Hematopoietic multipotent progenitor cell treated with erythropoietin and hydrocortisone succinate and interleukin-3 and kit ligand, for 4 days (in vitro differentiated cells): ENCODE data around the gene COL2A1.
A peak's percentile ranks its signal among the peaks of the same experiment; 100 is the strongest.
"Not testable (repeated sequence)": the region's sequence is repeated elsewhere in the genome, so short reads cannot be mapped to it uniquely, and the experiment has no call there.

ENCODE experiments used
- DNase-seq: peaks from one replicate; pipeline ENCODE4 v3.0.0-alpha.2; 2015

The COL2A1 gene

GRCh38 chr12:47972895-47973294, 31.4 kb downstream of the COL2A1 start:
- no peak for DNase-seq

DNA sequence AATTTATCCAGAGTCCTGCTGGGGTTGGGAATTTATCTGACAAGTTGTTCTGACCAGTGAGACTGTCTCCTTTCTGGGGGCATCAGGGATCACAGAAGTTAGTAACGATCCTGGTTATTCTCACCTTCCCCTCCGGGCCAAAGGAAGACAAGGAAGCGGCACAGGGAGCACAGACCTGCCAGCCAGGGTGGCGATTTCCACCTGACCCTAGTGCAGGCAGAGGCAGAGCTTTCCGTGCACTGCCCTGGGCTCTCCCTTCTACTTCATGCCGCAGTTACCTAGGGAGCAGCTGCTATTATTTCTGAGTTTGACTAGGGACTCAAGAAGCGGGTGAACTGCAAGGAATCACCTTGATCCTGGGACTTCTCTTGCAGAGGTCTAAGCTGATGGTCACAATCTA, 33.4 kb downstream of the COL2A1 start:
- DNase-seq, result no peak

DNA sequence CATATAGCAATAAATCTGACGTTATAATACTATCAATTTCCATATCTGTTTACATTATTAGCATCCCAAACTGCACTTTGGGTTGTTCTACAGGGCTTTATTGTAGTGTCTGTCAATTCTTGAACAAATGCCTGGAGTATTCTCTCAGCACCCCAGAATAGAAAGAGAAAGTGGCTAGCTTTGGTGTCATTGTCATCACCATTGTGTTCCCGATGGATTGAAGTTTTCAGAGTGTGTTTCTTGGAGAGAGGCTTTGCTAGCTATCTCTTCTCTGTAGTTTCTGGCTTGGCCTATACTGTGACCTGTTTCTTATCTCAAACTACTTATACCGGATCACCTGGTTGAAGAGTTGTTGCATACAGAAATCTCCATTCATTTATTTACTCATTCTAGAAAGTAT, 34.4 kb downstream of the COL2A1 start:
- no peak for DNase-seq

GRCh38 chr12:47967461-47968321, 36.6 kb downstream of the COL2A1 start:
- DNase-seq, result no peak

- DNase-seq, result no peak
These were observed 38.7 kb downstream of the COL2A1 start for GRCh38 chr12:47965581-47965980.

DNA sequence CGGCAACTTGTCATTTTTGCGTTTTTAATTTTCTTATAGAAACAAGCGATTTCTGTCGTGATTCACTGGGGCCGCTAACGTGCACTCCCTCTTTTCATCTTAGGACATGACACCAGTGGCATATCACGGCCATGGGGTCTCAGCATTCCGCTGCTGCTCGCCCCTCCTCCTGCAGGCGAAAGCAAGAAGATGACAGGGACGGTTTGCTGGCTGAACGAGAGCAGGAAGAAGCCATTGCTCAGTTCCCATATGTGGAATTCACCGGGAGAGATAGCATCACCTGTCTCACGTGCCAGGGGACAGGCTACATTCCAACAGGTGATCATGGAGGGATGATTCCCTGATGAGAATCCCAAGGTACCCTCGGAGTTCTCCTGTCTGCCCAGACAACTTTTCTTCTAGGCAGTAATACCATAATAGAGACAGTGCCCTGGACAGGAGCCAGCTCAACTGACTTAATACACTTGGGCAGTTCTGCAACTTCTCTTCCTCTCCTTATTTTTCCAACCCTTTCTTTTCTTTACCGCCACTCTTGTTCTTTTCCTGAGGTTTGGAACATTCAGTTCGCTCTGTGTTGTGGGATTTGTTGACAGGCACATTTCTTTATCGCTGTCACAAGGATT, 40.1 kb downstream of the COL2A1 start:
- peak; percentile 32 for DNase-seq

- peak; percentile 96 for DNase-seq
These were observed 40.8 kb downstream of the COL2A1 start, which contains the start of gene TMEM106C for GRCh38 chr12:47963340-47964040. TSS of gene TMEM106C (plus strand) at chr12:47963596. CDS start at chr12:47964237, 641 bp downstream.

GRCh38 chr12:47962198-47962597, 42.1 kb downstream of the COL2A1 start:
- no peak for DNase-seq

GRCh38 chr12:47957671-47958070, 46.6 kb downstream of the COL2A1 start:
- DNase-seq, result not testable (repeated sequence)

DNA sequence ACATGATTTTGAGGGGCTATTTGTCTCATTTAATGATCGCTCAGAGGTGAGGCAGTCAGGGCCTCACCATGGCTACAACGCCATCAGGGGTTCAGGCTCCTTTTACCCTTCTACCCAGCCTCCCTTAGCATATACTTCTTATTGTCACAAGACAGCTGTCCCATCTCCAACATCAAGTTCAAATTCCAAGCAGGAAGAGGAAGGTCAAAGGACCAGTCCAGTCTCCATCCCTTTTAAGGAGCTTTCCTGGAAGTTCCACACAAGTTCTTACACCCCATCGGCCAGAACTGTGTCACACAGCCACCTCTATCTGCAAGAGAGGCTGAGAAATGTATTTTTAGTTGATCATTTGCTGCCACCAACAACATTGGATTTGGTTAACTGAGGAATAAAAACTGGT, 49.2 kb downstream of the COL2A1 start:
- DNase-seq, result no peak

- DNase-seq, result no peak
These were observed 49.7 kb downstream of the COL2A1 start for GRCh38 chr12:47954467-47955045.

GRCh38 chr12:47954058-47954457, 50.2 kb downstream of the COL2A1 start:
- no peak for DNase-seq

GRCh38 chr12:47950856-47951468, 53.3 kb downstream of the COL2A1 start:
- DNase-seq, result no peak

DNA sequence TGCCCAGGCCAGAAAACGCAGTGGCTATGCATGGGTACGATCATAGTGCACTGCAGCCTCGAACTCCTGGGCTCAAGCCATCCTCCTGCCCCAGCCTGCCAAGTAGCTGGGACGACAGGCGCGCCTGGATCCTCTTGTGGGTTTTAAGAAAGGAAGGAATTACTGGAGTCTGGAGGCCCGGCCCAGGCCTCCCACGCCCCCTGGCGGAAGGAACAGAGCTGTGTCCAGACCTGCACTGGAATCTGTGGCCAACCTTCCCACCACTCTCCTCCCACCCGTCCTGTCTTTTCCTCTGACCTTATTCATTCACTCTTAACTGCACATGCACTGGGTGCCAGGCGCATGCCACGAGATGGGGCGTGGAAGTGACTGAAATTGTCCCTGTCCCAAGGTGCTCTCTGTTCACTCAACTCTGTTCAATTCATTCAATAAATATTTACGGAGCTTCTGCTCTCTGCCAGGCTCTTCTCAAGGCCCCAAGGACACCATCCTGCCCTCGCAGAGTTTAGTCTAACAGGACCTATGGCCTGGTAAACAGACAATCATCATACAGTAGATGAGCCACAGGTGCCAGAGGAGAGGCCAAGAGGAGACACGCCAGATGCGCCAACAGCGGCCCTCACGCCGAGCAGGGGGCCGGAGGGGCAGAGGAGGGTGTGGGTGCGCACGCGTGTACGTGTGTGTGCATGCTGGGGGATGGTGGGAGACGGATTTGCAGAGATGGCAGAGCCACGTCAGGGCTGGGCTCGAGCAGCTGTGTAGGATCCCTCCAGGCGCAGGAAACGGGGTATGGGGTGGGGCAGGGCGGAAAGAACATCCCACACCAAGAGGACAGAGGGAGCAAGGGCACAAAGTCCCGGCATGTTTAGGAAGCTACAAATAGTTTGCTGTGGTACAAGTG, 54.6 kb downstream of the COL2A1 start:
- DNase-seq, result peak; percentile 76

DNA sequence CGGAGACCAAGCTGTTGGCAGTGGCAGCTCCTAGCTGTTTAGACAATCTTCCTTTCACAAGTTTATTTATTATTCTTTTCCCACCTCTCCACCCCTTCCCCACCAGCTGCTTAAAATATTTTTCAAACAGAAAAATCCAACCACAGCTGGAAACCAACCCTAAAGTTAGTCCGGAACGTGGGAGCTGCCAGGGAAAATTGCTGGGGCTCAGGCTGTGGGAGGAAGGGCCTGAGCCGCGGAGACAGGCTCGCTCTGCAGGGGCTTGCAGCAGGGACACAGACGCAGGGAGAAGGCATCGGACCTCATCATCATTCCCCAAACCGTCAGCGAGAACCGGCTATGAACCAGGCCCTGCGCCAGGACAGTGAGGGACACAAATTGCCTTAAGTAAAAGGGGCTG, 56.9 kb downstream of the COL2A1 start:
- no peak for DNase-seq

- peak; percentile 61 for DNase-seq
These were observed 57.6 kb downstream of the COL2A1 start for GRCh38 chr12:47946413-47947323.

DNA sequence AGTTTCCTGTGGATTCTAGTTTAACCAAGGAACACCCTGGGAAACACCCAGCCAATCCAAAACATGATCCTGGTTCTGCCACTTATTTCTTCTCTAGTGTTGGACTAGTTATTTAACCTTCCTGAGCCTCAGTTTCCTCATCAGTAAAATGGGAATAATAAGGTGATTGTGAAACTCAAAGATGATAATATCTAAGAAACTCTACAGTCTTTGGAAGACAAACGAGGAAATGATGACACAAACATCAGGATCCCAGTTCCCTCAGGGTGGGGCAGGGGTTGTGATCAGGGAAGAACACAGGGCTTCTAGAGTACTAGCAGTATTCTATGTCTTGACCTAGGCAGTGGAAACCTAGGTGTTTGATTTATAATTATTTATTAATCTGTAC, 58.9 kb downstream of the COL2A1 start:
- no peak for DNase-seq

- DNase-seq, result no peak
These were observed 59.5 kb downstream of the COL2A1 start for GRCh38 chr12:47944685-47945340.

DNA sequence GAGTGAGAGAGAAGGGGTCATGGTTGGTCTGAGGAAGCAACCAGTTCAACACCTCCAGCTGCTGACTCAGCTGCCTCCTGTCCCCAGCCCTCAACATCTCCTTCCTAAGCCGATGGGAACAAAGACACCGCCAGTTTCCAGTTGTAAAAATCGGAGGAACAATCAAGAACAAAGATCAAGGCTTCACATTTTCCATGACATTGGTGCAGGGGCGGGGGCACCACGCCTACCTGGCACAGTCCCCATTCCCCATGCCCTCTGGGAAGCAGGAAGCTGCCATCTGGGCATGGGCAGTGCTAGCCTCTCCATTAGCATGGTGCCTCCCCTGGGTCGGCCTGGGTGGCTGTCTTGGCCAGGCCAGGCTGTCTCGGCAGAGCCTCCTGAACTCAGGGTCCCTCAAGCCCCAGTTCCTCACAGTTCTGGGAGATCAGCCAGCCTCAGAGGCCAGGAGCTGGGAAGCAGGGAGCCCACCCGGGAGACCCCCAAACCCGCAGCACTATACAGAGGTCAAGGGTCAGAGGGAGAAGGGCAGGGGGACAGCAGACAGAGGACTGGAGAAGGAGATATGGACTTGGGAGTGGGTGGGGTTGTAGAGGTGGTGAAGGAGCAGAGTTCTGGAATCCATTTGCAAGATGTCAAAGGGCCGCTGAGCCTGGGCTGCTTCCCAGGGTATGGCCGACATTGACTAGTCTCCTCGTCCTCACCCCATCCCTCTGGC, 60.5 kb downstream of the COL2A1 start:
- DNase-seq, result no peak
